A172 (cell line): ENCODE measurements around the gene TMEM131L. TPM values are rescaled to one million over a fixed set of nuclear protein-coding genes. Genes with fewer than 3 reads are reported as not detected.
"Not testable (repeated sequence)": the region's sequence is repeated elsewhere in the genome, so short reads cannot be mapped to it uniquely, and the experiment has no call there.

Source experiments
- DNase-seq: peaks from one replicate; pipeline ENCODE4 v3.0.0-alpha.2; 2015; ENCODE audit warnings: low spot score
- total RNA-seq: library from RNA; depleted of rRNA; stranded (reverse); fragments of >200 nt; shearing (Covaris generic); gene quantifications from 2 replicates; pipeline ENCODE4 v1.2.3, GENCODE V29; 2014; rRNA removed

The TMEM131L gene
- total RNA-seq = 8.6 and 9.0 TPM in 2 replicates

GRCh38 chr4:153466081-153466948 is at the start of gene TMEM131L:
Gene TMEM131L (plus strand): TSS chr4:153466360. CDS start chr4:153466398, 38 bp downstream.
- peak; percentile 39 for DNase-seq

GRCh38 chr4:153416456-153416855 is 49.7 kb upstream of the TMEM131L start:
- DNase-seq = not testable (repeated sequence)

- DNase-seq = no peak
Measured at GRCh38 chr4:153418121-153418520, 48.0 kb upstream of the TMEM131L start.

- no peak for DNase-seq
Measured at GRCh38 chr4:153418558-153418957, 47.6 kb upstream of the TMEM131L start.

- DNase-seq = no peak
Measured at GRCh38 chr4:153419029-153419428, 47.1 kb upstream of the TMEM131L start.

GRCh38 chr4:153419673-153420278 is 46.4 kb upstream of the TMEM131L start:
- DNase-seq = no peak

- DNase-seq = no peak
Measured at GRCh38 chr4:153420361-153420760, 45.8 kb upstream of the TMEM131L start.

- DNase-seq = no peak
Measured at GRCh38 chr4:153421941-153422340, 44.2 kb upstream of the TMEM131L start.

GRCh38 chr4:153426207-153426885 is 39.8 kb upstream of the TMEM131L start:
- DNase-seq = no peak

- no peak for DNase-seq
Measured at GRCh38 chr4:153427363-153428071, 38.6 kb upstream of the TMEM131L start.

- DNase-seq = no peak
Measured at GRCh38 chr4:153428941-153429475, 37.2 kb upstream of the TMEM131L start.

- peak; percentile 92 for DNase-seq
Measured at GRCh38 chr4:153432965-153433753, 33.0 kb upstream of the TMEM131L start.

GRCh38 chr4:153433754-153434105 is 32.4 kb upstream of the TMEM131L start:
- DNase-seq = no peak

- DNase-seq = no peak
Measured at GRCh38 chr4:153434190-153434589, 32.0 kb upstream of the TMEM131L start.

GRCh38 chr4:153438916-153439756 is 27.0 kb upstream of the TMEM131L start:
- DNase-seq = no peak

- no peak for DNase-seq
Measured at GRCh38 chr4:153439831-153440230, 26.3 kb upstream of the TMEM131L start.

- DNase-seq = no peak
Measured at GRCh38 chr4:153440475-153440874, 25.7 kb upstream of the TMEM131L start.

GRCh38 chr4:153447175-153447905 is 18.8 kb upstream of the TMEM131L start:
- no peak for DNase-seq
